ENCODE measurements around the gene HLF. TPM values are rescaled to one million over a fixed set of nuclear protein-coding genes. Genes with fewer than 3 reads are reported as not detected.

The HLF gene
- total and polyA plus RNA-seq, 5 donors, result 17.0 to 56.6 (median 46.1) TPM

DNA sequence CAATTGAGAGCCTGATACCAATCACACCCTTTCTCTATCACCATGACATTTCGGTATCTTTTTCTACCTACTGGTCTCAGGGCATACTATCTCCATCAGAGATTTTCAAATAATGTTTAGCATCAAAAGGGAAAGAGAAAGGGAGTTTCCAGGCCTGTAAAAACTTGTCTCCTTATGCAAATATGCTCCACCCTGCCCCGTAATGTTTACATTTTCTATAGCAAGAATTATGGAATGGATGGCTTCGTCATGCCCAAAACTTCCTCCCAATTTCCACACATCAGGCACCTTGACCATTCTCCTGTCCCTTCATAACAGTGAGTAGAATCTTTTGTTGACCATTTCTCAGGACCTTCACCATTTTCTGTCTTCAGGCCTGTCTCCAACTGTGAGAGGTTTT lies 30.9 kb upstream of the HLF start:
- ATAC-seq, result no peak
- Histone ChIP-seq H3K4me3 (ENCODE audit: low read length) (no peak overlapping the region), H3K27me3 (ENCODE audit: control insufficient read depth, insufficient read depth) (no peaks in the 10 kb centered on the region), H3K4me1 (ENCODE audit: control insufficient read depth, insufficient read depth, low read length) (no peaks in the 10 kb centered on the region), H3K9me3 (ENCODE audit: control insufficient read depth, low read length) (no peaks in the 10 kb centered on the region), H3K27ac (ENCODE audit: low read length) (no peak overlapping the region)
- no peak for DNase-seq
- intact Hi-C loops (cut with DNase I), result loop anchor here in 1 of 4 donors (10.0 kb wide), 1 partner anchor 111 kb away; no protein-coding TSS in a partner anchor
- WGBS, result 91% methylated on average over 3 of the region's 3 CpGs

DNA sequence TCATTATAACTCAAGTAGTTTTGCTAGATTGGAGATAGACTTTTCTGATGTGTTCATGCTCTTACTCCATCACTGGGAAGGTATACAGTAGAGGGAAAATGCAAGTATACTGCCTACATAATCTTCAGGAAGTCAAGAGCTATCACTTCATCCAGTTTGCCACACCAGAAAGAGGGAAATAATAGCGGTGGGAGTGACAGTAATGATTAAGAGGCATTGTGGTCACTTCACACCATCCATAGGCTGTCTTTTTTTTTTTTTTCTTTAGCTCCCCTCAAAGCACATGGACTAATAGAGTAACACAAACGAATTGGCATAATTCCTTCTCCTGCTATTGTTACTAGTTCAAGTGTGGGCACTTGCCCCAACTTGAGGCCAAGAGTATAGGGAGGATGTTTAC lies 28.4 kb upstream of the HLF start:
- H3K4me1 ChIP-seq (ENCODE audit: control insufficient read depth, insufficient read depth, low read length), result no peaks in the 10 kb centered on the region
- ATAC-seq (no peak), DNase-seq (no peak)
- no peak overlapping the region for H3K27ac ChIP-seq (ENCODE audit: low read length)
- WGBS, result 65% methylated on average over 2 of the region's 2 CpGs
- no peaks in the 10 kb centered on the region for H3K27me3 ChIP-seq (ENCODE audit: control insufficient read depth, insufficient read depth)
- intact Hi-C loops (cut with DNase I), result loop anchor here in 1 of 4 donors (10.0 kb wide), 1 partner anchor 108 kb away; no protein-coding TSS in a partner anchor
- H3K4me3 ChIP-seq (ENCODE audit: low read length), result no peak overlapping the region
- H3K9me3 ChIP-seq (ENCODE audit: control insufficient read depth, low read length), result no peaks in the 10 kb centered on the region

- Histone ChIP-seq H3K4me3 (ENCODE audit: low read length) (no peak overlapping the region), H3K27me3 (ENCODE audit: control insufficient read depth, insufficient read depth) (no peaks in the 10 kb centered on the region), H3K9me3 (ENCODE audit: control insufficient read depth, low read length) (no peaks in the 10 kb centered on the region), H3K4me1 (ENCODE audit: control insufficient read depth, insufficient read depth, low read length) (no peaks in the 10 kb centered on the region), H3K27ac (ENCODE audit: low read length) (no peak overlapping the region)
- intact Hi-C loops (cut with DNase I), result loop anchor here in 1 of 4 donors (10.0 kb wide), 1 partner anchor 108 kb away; no protein-coding TSS in a partner anchor
- 28% methylated on average over 6 of the region's 6 CpGs for WGBS
- no peak for DNase-seq
- ATAC-seq, result no peak
Measured at GRCh38 chr17:55237268-55237667, 27.5 kb upstream of the HLF start.

- WGBS, result 18% methylated on average over 6 of the region's 6 CpGs
- ATAC-seq (no peak), DNase-seq (no peak)
- Histone ChIP-seq H3K4me1 (ENCODE audit: control insufficient read depth, insufficient read depth, low read length) (no peaks in the 10 kb centered on the region), H3K4me3 (ENCODE audit: low read length) (peak overlapping the region; percentile 64), H3K27me3 (ENCODE audit: control insufficient read depth, insufficient read depth) (no peaks in the 10 kb centered on the region), H3K27ac (ENCODE audit: low read length) (peak overlapping the region; percentile 71), H3K9me3 (ENCODE audit: control insufficient read depth, low read length) (no peaks in the 10 kb centered on the region)
- intact Hi-C loops (cut with DNase I), result loop anchor here in 1 of 4 donors (10.0 kb wide), 1 partner anchor 107 kb away; no protein-coding TSS in a partner anchor
Measured at GRCh38 chr17:55237841-55238178, 26.9 kb upstream of the HLF start.

GRCh38 chr17:55238179-55238930 lies 26.4 kb upstream of the HLF start:
- no peaks in the 10 kb centered on the region for H3K4me1 ChIP-seq (ENCODE audit: control insufficient read depth, insufficient read depth, low read length)
- under 1% methylated on average over 68 of the region's 68 CpGs for WGBS
- DNase-seq (peak; percentile 94 to 98 (median 98)), ATAC-seq (peak; percentile 100)
- no peaks in the 10 kb centered on the region for H3K9me3 ChIP-seq (ENCODE audit: control insufficient read depth, low read length)
- peak overlapping the region; percentile 64 for H3K4me3 ChIP-seq (ENCODE audit: low read length)
- intact Hi-C loops (cut with DNase I), result loop anchor here in 1 of 4 donors (10.0 kb wide), 1 partner anchor 106 kb away; no protein-coding TSS in a partner anchor
- H3K27ac ChIP-seq (ENCODE audit: low read length), result peak overlapping the region; percentile 71
- H3K27me3 ChIP-seq (ENCODE audit: control insufficient read depth, insufficient read depth), result no peaks in the 10 kb centered on the region

DNA sequence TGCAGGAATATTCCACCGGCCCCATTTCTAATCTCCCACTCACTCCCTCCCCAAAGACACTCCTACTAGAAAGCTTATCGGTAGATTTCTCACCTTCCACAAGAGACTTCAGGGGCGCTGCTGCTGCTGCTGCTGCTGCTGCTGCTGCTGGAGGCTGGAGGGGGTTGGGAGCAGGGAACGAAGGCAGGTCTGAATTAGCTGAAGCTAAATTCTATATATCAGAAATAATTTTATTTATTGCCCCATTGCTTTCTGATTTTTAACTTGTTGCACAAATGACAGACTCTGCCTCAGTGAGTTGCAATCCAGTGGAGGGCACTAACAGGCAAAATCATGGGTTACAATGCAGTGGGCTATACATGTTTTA lies 25.8 kb upstream of the HLF start:
- ATAC-seq (peak; percentile 25 to 30), DNase-seq (peak in 2 of 3 donors; percentile 41 to 42)
- Histone ChIP-seq H3K27me3 (ENCODE audit: control insufficient read depth, insufficient read depth) (no peaks in the 10 kb centered on the region), H3K4me3 (ENCODE audit: low read length) (peak overlapping the region; percentile 64), H3K27ac (ENCODE audit: low read length) (no peak overlapping the region), H3K9me3 (ENCODE audit: control insufficient read depth, low read length) (no peaks in the 10 kb centered on the region), H3K4me1 (ENCODE audit: control insufficient read depth, insufficient read depth, low read length) (no peaks in the 10 kb centered on the region)
- 3% methylated on average over 4 of the region's 4 CpGs for whole genome bisulfite sequencing
- intact Hi-C loops (cut with DNase I), result loop anchor here in 1 of 4 donors (10.0 kb wide), 1 partner anchor 106 kb away; no protein-coding TSS in a partner anchor

- no peaks in the 10 kb centered on the region for H3K4me1 ChIP-seq (ENCODE audit: control insufficient read depth, insufficient read depth, low read length)
- ATAC-seq, result no peak
- no peaks in the 10 kb centered on the region for H3K27me3 ChIP-seq (ENCODE audit: control insufficient read depth, insufficient read depth)
- H3K4me3 ChIP-seq (ENCODE audit: low read length), result no peak overlapping the region
- no peak overlapping the region for H3K27ac ChIP-seq (ENCODE audit: low read length)
- H3K9me3 ChIP-seq (ENCODE audit: control insufficient read depth, low read length), result no peaks in the 10 kb centered on the region
- no peak for DNase-seq
- intact Hi-C loops (cut with DNase I), result no loop called here
- WGBS, result 78% methylated on average over 2 of the region's 2 CpGs
Measured at GRCh38 chr17:55241097-55241496, 23.7 kb upstream of the HLF start.

DNA sequence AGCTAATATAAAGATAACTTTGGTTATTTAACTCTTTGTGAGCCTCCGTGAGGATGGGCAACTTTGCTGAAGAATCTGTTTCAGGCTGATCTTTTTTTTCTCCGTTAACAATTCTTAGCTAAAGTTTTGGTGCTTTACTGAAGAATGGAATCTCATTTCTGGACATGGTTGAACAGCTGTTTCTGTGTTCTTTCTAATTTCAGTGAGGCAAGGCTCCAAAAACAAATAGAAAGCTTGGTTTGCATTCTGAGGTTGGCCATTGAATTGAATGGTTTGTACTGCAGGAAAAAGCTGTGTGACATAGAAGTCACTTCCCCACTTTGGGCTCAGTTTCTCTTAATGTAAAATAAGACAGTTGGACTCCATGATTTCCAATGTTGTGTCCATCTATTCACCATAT lies 22.3 kb upstream of the HLF start:
- intact Hi-C loops (cut with DNase I), result no loop called here
- no peak overlapping the region for H3K27ac ChIP-seq (ENCODE audit: low read length)
- no peak for ATAC-seq
- no peaks in the 10 kb centered on the region for H3K27me3 ChIP-seq (ENCODE audit: control insufficient read depth, insufficient read depth)
- H3K4me1 ChIP-seq (ENCODE audit: control insufficient read depth, insufficient read depth, low read length), result no peaks in the 10 kb centered on the region
- 75% methylated on average over 2 of the region's 2 CpGs for WGBS
- no peak overlapping the region for H3K4me3 ChIP-seq (ENCODE audit: low read length)
- DNase-seq, result no peak
- no peaks in the 10 kb centered on the region for H3K9me3 ChIP-seq (ENCODE audit: control insufficient read depth, low read length)

GRCh38 chr17:55245986-55246385 lies 18.8 kb upstream of the HLF start:
- H3K27me3 ChIP-seq (ENCODE audit: control insufficient read depth, insufficient read depth), result no peaks in the 10 kb centered on the region
- H3K9me3 ChIP-seq (ENCODE audit: control insufficient read depth, low read length), result no peaks in the 10 kb centered on the region
- ATAC-seq (no peak), DNase-seq (no peak)
- intact Hi-C loops (cut with DNase I), result no loop called here
- WGBS, result 61% methylated on average over 3 of the region's 3 CpGs
- no peak overlapping the region for H3K4me3 ChIP-seq (ENCODE audit: low read length)
- no peak overlapping the region for H3K27ac ChIP-seq (ENCODE audit: low read length)
- no peaks in the 10 kb centered on the region for H3K4me1 ChIP-seq (ENCODE audit: control insufficient read depth, insufficient read depth, low read length)

- intact Hi-C loops (cut with DNase I), result no loop called here
Measured at GRCh38 chr17:55246583-55246982, 18.2 kb upstream of the HLF start.

DNA sequence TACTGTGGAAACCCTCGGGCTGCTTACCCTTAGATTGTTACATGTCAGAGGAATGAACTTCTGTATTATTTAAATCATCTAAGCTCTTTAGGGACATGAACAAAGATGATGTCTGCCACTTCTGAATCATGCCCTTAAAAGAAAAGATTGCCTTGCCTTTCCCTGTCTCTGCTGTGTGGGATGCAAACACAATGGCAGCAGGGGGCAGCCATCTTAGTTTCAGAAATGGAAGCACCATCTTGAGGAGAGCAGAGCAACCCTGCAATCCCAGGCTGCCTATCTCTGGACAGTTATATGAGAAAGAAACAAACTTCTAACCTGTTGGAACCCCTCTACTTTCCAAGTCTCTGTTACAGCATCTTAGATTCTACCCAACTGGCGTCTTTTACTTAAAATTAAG lies 16.7 kb upstream of the HLF start:
- no peak overlapping the region for H3K4me3 ChIP-seq (ENCODE audit: low read length)
- H3K9me3 ChIP-seq (ENCODE audit: control insufficient read depth, low read length), result no peaks in the 10 kb centered on the region
- 71% methylated on average over 2 of the region's 2 CpGs for WGBS
- H3K27me3 ChIP-seq (ENCODE audit: control insufficient read depth, insufficient read depth), result no peaks in the 10 kb centered on the region
- no peak overlapping the region for H3K27ac ChIP-seq (ENCODE audit: low read length)
- ATAC-seq, result no peak
- intact Hi-C loops (cut with DNase I), result no loop called here
- no peaks in the 10 kb centered on the region for H3K4me1 ChIP-seq (ENCODE audit: control insufficient read depth, insufficient read depth, low read length)
- no peak for DNase-seq

More at GRCh38 chr17:55246583-55246982, 18.2 kb upstream of the HLF start:
- Histone ChIP-seq H3K4me3 (ENCODE audit: low read length) (no peak overlapping the region), H3K9me3 (ENCODE audit: control insufficient read depth, low read length) (no peaks in the 10 kb centered on the region), H3K27me3 (ENCODE audit: control insufficient read depth, insufficient read depth) (no peaks in the 10 kb centered on the region), H3K27ac (ENCODE audit: low read length) (no peak overlapping the region), H3K4me1 (ENCODE audit: control insufficient read depth, insufficient read depth, low read length) (no peaks in the 10 kb centered on the region)
- WGBS, result 47% methylated on average over 1 of the region's 1 CpG
- ATAC-seq, result no peak
- DNase-seq, result no peak

All from right cardiac atrium (tissue), 5 donors.